K562 (cell line): Measurements from ENCODE around the gene TMPRSS11E. TPM values are rescaled to one million over a fixed set of nuclear protein-coding genes. Genes with fewer than 3 reads are reported as not detected.

ENCODE experiments used
- ATAC-seq: fragments of 200-7000 bp; cut with Tn5 transposase; 3 replicates; pipeline ENCODE4 v1.9.1; 2020; ENCODE audit warnings: moderate library complexity
- BruUV-seq: library from RNA; stranded (reverse); fragments of 400-500 nt; replicated peaks from 2 replicates; lab custom pipeline; 2021; lab: Mats Ljungman, UMichigan
- CTCF ChIA-PET: fragments of 300-600 bp; formaldehyde crosslinking; extraction: SDS; loops from one replicate; lab custom pipeline; 2021; ENCODE audit warnings: low intra/inter-chr PET ratio; lab: Yijun Ruan, JAX
- POLR2A ChIA-PET: fragments of 300-600, 350-650 bp; sonication (Branson Sonifier 250); formaldehyde crosslinking; extraction: SDS; loops from one replicate; lab custom pipeline; 2021; ENCODE audit warnings: antibody characterized with exemption, inconsistent platforms; lab: Yijun Ruan, JAX
- DNase-seq, 4 experiments: peaks; one replicate each; pipeline versions ENCODE4 v3.0.0 to v3.0.0-alpha.2; 2011 to 2018; ENCODE audit warnings: low spot score in 3 of 4, mixed read lengths in 3 of 4; ENCODE audit errors: extremely low read depth in 1 of 4
- FAIRE-seq: peaks from 2 replicates; lab custom pipeline; 2011; peaks lifted over from hg19 to GRCh38; lab: Jason Lieb, UNC
- H2AFZ ChIP-seq: 2 replicates; pipeline ENCODE4 v1.6.0; 2011; ENCODE audit warnings: low read depth, low read length, control low read depth, inconsistent platforms
- H3K27ac ChIP-seq: fragments of 200-600 bp; 3 replicates; pipeline ENCODE4 v1.8.0; 2011; ENCODE audit warnings: low read depth, mild to moderate bottlenecking, control low read depth, inconsistent platforms, low read length, moderate library complexity, mixed read lengths; ENCODE audit errors: extremely low read depth
- H3K27me3 ChIP-seq, 2 experiments: fragments of 300-600 bp in 1 of 2; 2 replicates in 1 of 2; 3 replicates in 1 of 2; pipeline versions ENCODE4 v1.6.0 to v1.8.0; 2011; ENCODE audit warnings: inconsistent platforms in 2 of 2, low read length in 2 of 2, mild to moderate bottlenecking in 1 of 2, mixed read lengths in 1 of 2, moderate library complexity in 1 of 2; ENCODE audit not compliant: control insufficient read depth in 2 of 2, insufficient read depth in 2 of 2
- H3K36me3 ChIP-seq: fragments of 300-600 bp; 3 replicates; pipeline ENCODE4 v1.8.0; 2011; ENCODE audit warnings: mild to moderate bottlenecking, low read length, inconsistent platforms; ENCODE audit not compliant: control insufficient read depth, insufficient read depth
- H3K4me1 ChIP-seq, 2 experiments: fragments of 200-600 bp in 1 of 2; replicated peaks in 1 of 2; 2 replicates in 1 of 2; 3 replicates in 1 of 2; pipeline versions ENCODE4 v1.5.1 to v1.8.0; 2011; ENCODE audit warnings: inconsistent platforms in 2 of 2, low read length in 2 of 2, mild to moderate bottlenecking in 1 of 2, mixed read lengths in 1 of 2, moderate library complexity in 1 of 2; ENCODE audit not compliant: control insufficient read depth in 2 of 2, insufficient read depth in 2 of 2
- H3K4me2 ChIP-seq: 2 replicates; pipeline ENCODE4 v1.6.1; 2011; ENCODE audit warnings: low read length, control low read depth, inconsistent platforms, mixed read lengths; ENCODE audit not compliant: insufficient read depth
- H3K4me3 ChIP-seq: fragments of 200-600 bp; sonication (generic), shearing (Covaris generic); 2 replicates; pipeline ENCODE4 v1.5.1; 2016; ENCODE audit warnings: control low read depth, inconsistent platforms
- H3K79me2 ChIP-seq: fragments of 200-600 bp; 3 replicates; pipeline ENCODE4 v1.8.0; 2011; ENCODE audit warnings: low read length, inconsistent platforms; ENCODE audit not compliant: control insufficient read depth, insufficient read depth
- H3K9ac ChIP-seq, 2 experiments: 2 replicates each; pipeline versions ENCODE4 v1.6.0 to v1.6.1; 2011; ENCODE audit warnings: low read depth in 2 of 2, low read length in 2 of 2, control low read depth in 1 of 2, inconsistent platforms in 1 of 2, mild to moderate bottlenecking in 1 of 2, mixed read lengths in 1 of 2; ENCODE audit not compliant: insufficient read depth in 1 of 2
- H3K9me1 ChIP-seq: one replicate; pipeline ENCODE4 v1.6.0; 2011; ENCODE audit warnings: inconsistent platforms, mild to moderate bottlenecking, low read length, moderate library complexity; ENCODE audit not compliant: control insufficient read depth, insufficient read depth
- H3K9me3 ChIP-seq: replicated peaks from 2 replicates; pipeline ENCODE4 v1.5.1; 2011; ENCODE audit warnings: low read depth, low read length, inconsistent platforms; ENCODE audit not compliant: control insufficient read depth, insufficient read depth
- H4K20me1 ChIP-seq: replicated peaks from 2 replicates; pipeline ENCODE4 v1.6.1; 2011; ENCODE audit warnings: low read length, inconsistent platforms, mixed read lengths; ENCODE audit not compliant: control insufficient read depth, insufficient read depth
- CUX1 ChIP-seq: fragments of 200-800 bp; sonication (Bioruptor generic); IDR thresholded peaks from 2 replicates; pipeline ENCODE4 v1.6.1; 2016; ENCODE audit warnings: missing genetic modification characterization, missing compliant biosample characterization
- DNMT1 ChIP-seq: fragments of 450-650 bp; IDR thresholded peaks from 2 replicates; pipeline ENCODE4 v1.6.1; 2016; ENCODE audit warnings: antibody characterized with exemption, mild to moderate bottlenecking
- NCOR1 ChIP-seq: fragments of 450-650 bp; IDR thresholded peaks from 2 replicates; pipeline ENCODE4 v1.6.1; 2016; ENCODE audit warnings: mild to moderate bottlenecking, moderate library complexity
- NFE2L1 ChIP-seq: fragments of 450-650 bp; IDR thresholded peaks from 2 replicates; pipeline ENCODE4 v1.6.1; 2016; ENCODE audit warnings: missing genetic modification characterization, low read depth, mild to moderate bottlenecking, missing compliant biosample characterization, moderate library complexity, borderline replicate concordance
- SIRT6 ChIP-seq: IDR thresholded peaks from one replicate; pipeline ENCODE4 v1.6.1; 2012; ENCODE audit warnings: low read depth, mild to moderate bottlenecking, control low read depth, inconsistent platforms, low read length, moderate library complexity
- U2AF1 ChIP-seq: fragments of 200-400 bp; formaldehyde crosslinking; optimal IDR thresholded peaks from 2 replicates; pipeline ENCODE3; 2017; ENCODE audit warnings: mild to moderate bottlenecking, low read depth, low read length, moderate library complexity
- WHSC1 ChIP-seq: IDR thresholded peaks from one replicate; pipeline ENCODE4 v1.6.1; 2012; ENCODE audit warnings: low read length, control low read depth, inconsistent platforms
- WGBS: fragments of 100-300 bp; shearing (Covaris generic); methylation state at CpG from one replicate; pipeline ENCODE4 v1.1.6; 2016; ENCODE audit warnings: low coverage, mixed read lengths; ENCODE audit not compliant: insufficient coverage; ENCODE audit errors: missing lambda C conversion rate; 5-methylcytosine and 5-hydroxymethylcytosine counted together
- in situ Hi-C: fragments of 300-500 bp; cut with MboI; formaldehyde crosslinking; loops from 4 replicates; pipeline ENCODE4 v1.15.0; 2018; ENCODE audit warnings: inconsistent platforms, mixed read lengths
- intact Hi-C: fragments of 100-400 bp; cut with micrococcal nuclease; formaldehyde crosslinking; loops from 2 replicates; pipeline ENCODE4 v1.14.2; 2022
- polyA plus RNA-seq, 8 experiments: library from polyadenylated mRNA; depleted of rRNA in 4 of 8; stranded (reverse) in 5 of 8; unstranded in 3 of 8; fragments of >200 nt; fragmentation: Nextera tagmentation in 2 of 8; fragmentation: Illumina TruSeq in 1 of 8; extraction: Ambion mirVana in 2 of 8; extraction: Trizol in 1 of 8; gene quantifications; 2 replicates each; pipeline versions ENCODE4 v1.2.1 to v1.2.3, GENCODE V29; 2011 to 2014; ENCODE audit warnings: inconsistent platforms in 1 of 8, missing spikeins in 1 of 8
- total RNA-seq, 7 experiments: library from RNA; depleted of rRNA in 6 of 7; stranded (reverse); fragments of >200 nt in 6 of 7; fragmentation: Illumina TruSeq in 2 of 7; extraction: Trizol in 2 of 7; gene quantifications; 2 replicates each; pipeline versions ENCODE4 v1.2.1 to v1.2.3, GENCODE V29; 2011 to 2021; ENCODE audit warnings: low replicate concordance in 1 of 7

Gene TMPRSS11E
- total and polyA plus RNA-seq, 9 of the 15 experiments (the other 6 are each of a cell fraction or from before 2014, with no cell fraction given), result not detected

GRCh38 chr4:68410149-68410548 is 37.1 kb upstream of the TMPRSS11E start:
- H3K36me3 ChIP-seq, result no peaks in the 10 kb centered on the region
- H3K4me2 ChIP-seq, result no peak overlapping the region
- no TSS peak for BruUV-seq
- WGBS, result 0% methylated on average over 2 of the region's 2 CpGs
- no peaks in the 10 kb centered on the region for H4K20me1 ChIP-seq
- ChIA-PET POLR2A (no interaction called here), CTCF (no interaction called here)
- TF ChIP-seq DNMT1 (no peak), NCOR1 (no peak), WHSC1 (no peak), U2AF1 (no peak), NFE2L1 (tag) (no peak), CUX1 (no peak), SIRT6 (no peak)
- H3K27me3 ChIP-seq, result no peaks in the 10 kb centered on the region
- FAIRE-seq (no peak), ATAC-seq (no peak), DNase-seq (no peak)
- H3K9ac ChIP-seq, result no peak overlapping the region
- H3K9me3 ChIP-seq, result no peaks in the 10 kb centered on the region
- H3K4me3 ChIP-seq, result no peak overlapping the region
- H3K79me2 ChIP-seq, result no peaks in the 10 kb centered on the region
- no peak overlapping the region for H3K27ac ChIP-seq
- no peaks in the 10 kb centered on the region for H3K9me1 ChIP-seq
- no peak overlapping the region for H2AFZ ChIP-seq
- in situ Hi-C loops, result no loop called here
- H3K4me1 ChIP-seq, result no peaks in the 10 kb centered on the region; a peak in 1 of 5 replicates
- intact Hi-C loops, result no loop called here
